DND-41 (cell line): ENCODE data around the gene TBC1D26.
"Not testable (repeated sequence)": the region's sequence is repeated elsewhere in the genome, so short reads cannot be mapped to it uniquely, and the experiment has no call there.

ENCODE experiments used
- CTCF ChIP-seq: IDR thresholded peaks from 2 replicates; pipeline ENCODE4 v1.5.1; 2012; ENCODE audit warnings: borderline replicate concordance, low read length, moderate library complexity, mild to moderate bottlenecking; ENCODE audit not compliant: poor library complexity, severe bottlenecking; ENCODE audit errors: extremely low read depth
- EZH2 ChIP-seq: IDR thresholded peaks from 3 replicates; pipeline ENCODE4 v1.6.1; 2012; ENCODE audit warnings: borderline replicate concordance, low read depth, mild to moderate bottlenecking, moderate library complexity, low read length, inconsistent platforms; ENCODE audit not compliant: severe bottlenecking

- TF ChIP-seq CTCF, EZH2: not testable (repeated sequence)
Measured at GRCh38 chr17:15733174-15733789, 1.2 kb downstream of the TBC1D26 start.
